Spinal cord (tissue), 10 donors: Measurements from ENCODE around the gene ICE2. TPM values are rescaled to one million over a fixed set of nuclear protein-coding genes. Genes with fewer than 3 reads are reported as not detected.

Source experiments
- DNase-seq, 6 donors: peaks; one replicate each; pipeline versions ENCODE4 v3.0.0 to v3.0.0-alpha.2; 2013 to 2015; ENCODE audit warnings: low spot score in 6 of 6, low read depth in 4 of 6
- H3K27ac ChIP-seq: one replicate; pipeline ENCODE4 v1.5.1; 2013; ENCODE audit warnings: low read depth, low read length, control low read depth
- H3K27me3 ChIP-seq: one replicate; pipeline ENCODE4 v1.6.1; 2013; ENCODE audit warnings: low read length; ENCODE audit not compliant: control insufficient read depth, insufficient read depth
- H3K36me3 ChIP-seq: one replicate; pipeline ENCODE4 v1.6.1; 2013; ENCODE audit warnings: low read length; ENCODE audit not compliant: control insufficient read depth, insufficient read depth
- H3K4me1 ChIP-seq: one replicate; pipeline ENCODE4 v1.6.1; 2013; ENCODE audit warnings: low read length; ENCODE audit not compliant: control insufficient read depth, insufficient read depth
- H3K4me3 ChIP-seq: one replicate; pipeline ENCODE4 v1.5.1; 2013; ENCODE audit warnings: low read depth, low read length, control low read depth
- H3K9me3 ChIP-seq: one replicate; pipeline ENCODE4 v1.6.1; 2013; ENCODE audit warnings: low read length; ENCODE audit not compliant: control insufficient read depth, insufficient read depth
- WGBS: methylation state at CpG from one replicate; pipeline ENCODE4 v1.1.5; 2013; ENCODE audit warnings: missing lambda C conversion rate; ENCODE audit not compliant: insufficient coverage; 5-methylcytosine and 5-hydroxymethylcytosine counted together
- polyA plus RNA-seq, 2 donors: library from polyadenylated mRNA; unstranded; fragments of 120-200 nt; gene quantifications; one replicate each; pipeline ENCODE4 v1.2.1, GENCODE V29; 2013; ENCODE audit not compliant: insufficient read length in 2 of 2
- total RNA-seq, 2 donors: library from RNA; depleted of rRNA in 1 of 2; stranded (reverse); fragments of 120-200 nt in 1 of 2; fragments of >200 nt in 1 of 2; gene quantifications; one replicate each; pipeline versions ENCODE4 v1.2.3 to v1.2.4, GENCODE V29; 2013 to 2014
- donor health status: healthy.

The ICE2 gene
- total and polyA plus RNA-seq, 4 donors = 38.7 to 63.8 (median 44.1) TPM

DNA sequence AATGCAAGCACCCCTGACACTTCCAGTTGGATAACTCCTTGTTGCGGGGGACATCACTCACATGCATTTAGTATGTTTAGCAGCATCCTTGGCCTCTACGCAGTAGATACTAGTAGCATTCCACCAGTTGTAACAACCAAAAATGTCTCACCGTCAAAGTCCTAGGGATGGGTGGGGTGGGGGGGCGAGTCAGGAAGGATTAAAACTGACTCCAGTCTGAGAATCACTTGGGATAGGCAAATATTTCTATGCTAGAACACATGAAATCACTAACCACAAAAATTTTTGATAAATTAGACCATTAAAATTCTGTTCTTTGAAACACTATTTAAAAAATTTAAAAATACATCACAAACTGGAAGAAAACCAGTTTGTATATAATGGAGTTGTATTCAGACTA, 18.0 kb downstream of the ICE2 start:
- no peaks in the 10 kb centered on the region for H3K4me1 ChIP-seq
- no peaks in the 10 kb centered on the region for H3K27me3 ChIP-seq
- H3K9me3 ChIP-seq = no peaks in the 10 kb centered on the region
- H3K27ac ChIP-seq = no peak overlapping the region
- no peak overlapping the region for H3K4me3 ChIP-seq
- peaks cover 13% of the 10 kb centered on the region for H3K36me3 ChIP-seq
- DNase-seq = no peak
- WGBS = no CpG with 5 or more reads among the region's 4 CpGs

DNA sequence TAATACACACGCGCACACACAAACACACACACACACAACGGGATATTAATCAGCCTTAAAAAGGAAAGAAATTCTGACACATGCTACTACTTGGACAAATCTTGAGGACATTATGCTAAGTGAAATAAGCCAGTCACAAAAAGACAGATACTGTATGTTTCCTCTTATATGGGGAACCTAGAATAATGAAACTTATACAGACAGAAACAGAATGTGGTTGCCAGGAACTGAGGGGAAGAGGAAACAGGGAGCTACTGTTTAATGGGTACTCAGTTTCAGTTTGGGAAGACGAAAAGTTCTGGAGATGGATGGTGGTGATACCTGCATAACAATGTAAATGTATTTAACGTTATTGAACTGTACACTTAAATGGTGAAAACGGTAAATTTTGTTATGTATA, 20.2 kb downstream of the ICE2 start:
- H3K9me3 ChIP-seq = no peaks in the 10 kb centered on the region
- H3K4me1 ChIP-seq = no peaks in the 10 kb centered on the region
- WGBS = 43% methylated on average over 1 of the region's 6 CpGs
- peaks cover 7% of the 10 kb centered on the region for H3K36me3 ChIP-seq
- no peak overlapping the region for H3K4me3 ChIP-seq
- no peaks in the 10 kb centered on the region for H3K27me3 ChIP-seq
- H3K27ac ChIP-seq = no peak overlapping the region
- no peak for DNase-seq

- H3K4me3 ChIP-seq = no peak overlapping the region
- no peaks in the 10 kb centered on the region for H3K4me1 ChIP-seq
- peaks cover 4% of the 10 kb centered on the region for H3K36me3 ChIP-seq
- no CpG with 5 or more reads among the region's 3 CpGs for WGBS
- no peaks in the 10 kb centered on the region for H3K27me3 ChIP-seq
- no peak overlapping the region for H3K27ac ChIP-seq
- H3K9me3 ChIP-seq = no peaks in the 10 kb centered on the region
- no peak for DNase-seq
These were observed 21.0 kb downstream of the ICE2 start for GRCh38 chr15:60457985-60458384.

- no peaks in the 10 kb centered on the region for H3K4me1 ChIP-seq
- WGBS = no CpG with 5 or more reads among the region's 2 CpGs
- no peak overlapping the region for H3K27ac ChIP-seq
- H3K4me3 ChIP-seq = no peak overlapping the region
- peaks cover 5% of the 10 kb centered on the region for H3K36me3 ChIP-seq
- H3K9me3 ChIP-seq = no peaks in the 10 kb centered on the region
- no peak for DNase-seq
- no peaks in the 10 kb centered on the region for H3K27me3 ChIP-seq
These were observed 24.1 kb downstream of the ICE2 start for GRCh38 chr15:60454824-60455223.

DNA sequence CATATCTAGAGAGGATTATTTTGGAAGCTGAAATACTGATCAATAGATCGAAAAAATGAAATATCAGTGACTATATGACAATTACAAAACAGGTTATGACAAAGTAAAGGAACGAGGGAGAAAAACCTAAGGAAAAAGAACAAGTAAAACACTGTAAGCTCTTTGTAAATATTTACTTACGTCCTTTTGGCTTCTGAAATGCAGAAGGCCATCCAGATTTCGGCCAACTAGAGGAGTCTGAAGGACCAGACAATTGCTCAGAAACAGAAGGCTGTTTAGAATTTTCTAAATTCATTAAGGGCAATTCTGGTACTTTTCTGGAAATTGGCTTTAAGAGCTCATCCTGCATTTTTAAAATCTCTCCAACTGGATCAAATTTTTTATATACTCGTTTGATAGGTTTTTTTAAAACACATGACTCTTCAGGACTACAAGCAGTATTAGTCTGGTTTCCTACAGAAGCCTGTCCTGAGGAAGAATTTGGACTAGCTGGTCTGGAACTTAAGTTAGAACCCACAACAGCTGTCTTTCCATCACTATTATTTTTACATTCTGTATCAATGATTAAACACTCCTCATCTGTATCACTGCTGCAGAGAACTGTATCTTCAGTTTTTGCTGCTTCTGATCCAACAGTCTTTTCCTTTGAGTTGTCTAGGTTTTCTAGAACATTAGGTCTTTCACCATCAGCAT, 30.1 kb downstream of the ICE2 start:
- Histone ChIP-seq H3K4me1 (no peaks in the 10 kb centered on the region), H3K9me3 (no peaks in the 10 kb centered on the region), H3K27ac (no peak overlapping the region), H3K4me3 (no peak overlapping the region), H3K27me3 (no peaks in the 10 kb centered on the region), H3K36me3 (peaks cover 5% of the 10 kb centered on the region)
- WGBS = 90% methylated on average over 2 of the region's 5 CpGs
- DNase-seq = no peak

DNA sequence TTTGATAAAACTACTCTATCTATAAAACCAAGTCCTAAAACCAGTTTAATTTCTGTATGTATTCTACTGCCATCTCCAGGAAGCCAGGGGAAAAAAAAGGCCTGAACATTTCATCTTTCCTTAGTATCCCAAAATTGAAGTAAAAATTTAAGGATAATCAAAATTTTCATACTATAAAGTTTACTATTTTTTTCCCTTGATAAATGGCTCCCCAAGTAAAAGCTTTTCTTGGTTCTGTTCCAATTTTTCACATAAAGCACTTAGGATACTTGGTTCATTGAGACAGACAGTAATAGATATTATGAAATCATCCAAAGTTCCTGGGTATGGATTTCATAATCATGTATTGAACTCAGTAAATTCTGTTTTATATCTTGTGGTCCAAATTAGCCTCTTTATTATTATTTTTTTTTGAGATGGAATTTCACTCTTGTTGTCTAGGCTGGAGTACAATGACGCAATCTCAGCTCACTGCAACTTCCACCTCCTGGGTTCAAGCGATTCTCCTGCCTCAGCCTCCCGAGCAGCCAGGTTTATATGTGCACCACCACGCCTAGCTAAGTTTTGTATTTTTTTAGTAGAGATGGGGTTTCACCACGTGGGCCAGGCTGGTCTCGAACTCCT, 34.5 kb downstream of the ICE2 start:
- no peak overlapping the region for H3K4me3 ChIP-seq
- peaks cover under 1% of the 10 kb centered on the region for H3K36me3 ChIP-seq
- no peaks in the 10 kb centered on the region for H3K27me3 ChIP-seq
- H3K27ac ChIP-seq = no peak overlapping the region
- no peaks in the 10 kb centered on the region for H3K4me1 ChIP-seq
- WGBS = 88% methylated on average over 3 of the region's 6 CpGs
- DNase-seq = peak in 3 of 6 donors; percentile 7 to 67 (median 39)
- H3K9me3 ChIP-seq = no peaks in the 10 kb centered on the region

- Histone ChIP-seq H3K4me3 (no peak overlapping the region), H3K27ac (no peak overlapping the region), H3K27me3 (no peaks in the 10 kb centered on the region), H3K9me3 (no peaks in the 10 kb centered on the region), H3K4me1 (no peaks in the 10 kb centered on the region), H3K36me3 (peaks cover 2% of the 10 kb centered on the region)
- peak in 1 of 6 donors; percentile 5 for DNase-seq
- WGBS = 65% methylated on average over 2 of the region's 3 CpGs
These were observed 36.2 kb downstream of the ICE2 start for GRCh38 chr15:60442763-60443162.

- no peak overlapping the region for H3K4me3 ChIP-seq
- peaks cover 2% of the 10 kb centered on the region for H3K36me3 ChIP-seq
- no peaks in the 10 kb centered on the region for H3K9me3 ChIP-seq
- no peak overlapping the region for H3K27ac ChIP-seq
- no CpG with 5 or more reads among the region's 2 CpGs for WGBS
- no peaks in the 10 kb centered on the region for H3K27me3 ChIP-seq
- no peaks in the 10 kb centered on the region for H3K4me1 ChIP-seq
- DNase-seq = no peak
These were observed 36.8 kb downstream of the ICE2 start for GRCh38 chr15:60442031-60442650.

DNA sequence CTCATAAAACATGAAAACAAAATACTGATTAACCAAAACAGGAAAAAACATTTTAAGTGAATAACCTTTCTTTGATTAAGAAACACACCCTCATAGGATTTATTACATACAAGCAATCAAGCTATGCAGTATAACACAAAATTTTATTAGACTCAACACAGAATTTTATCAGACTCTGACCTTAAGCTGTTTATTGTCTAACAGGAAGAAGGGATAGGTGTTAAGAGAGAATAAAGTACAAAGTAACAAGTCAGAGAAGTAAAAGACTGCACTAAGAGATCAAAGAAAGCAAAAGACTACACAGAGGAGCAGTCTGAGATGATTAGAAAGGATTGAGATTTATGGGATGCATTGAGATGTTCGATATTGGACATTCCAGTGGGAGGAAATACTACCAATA, 37.6 kb downstream of the ICE2 start:
- no peak for DNase-seq
- no peaks in the 10 kb centered on the region for H3K9me3 ChIP-seq
- no peak overlapping the region for H3K4me3 ChIP-seq
- H3K4me1 ChIP-seq = no peaks in the 10 kb centered on the region
- no peak overlapping the region for H3K27ac ChIP-seq
- no peaks in the 10 kb centered on the region for H3K27me3 ChIP-seq
- peaks cover 2% of the 10 kb centered on the region for H3K36me3 ChIP-seq
- no CpG with 5 or more reads among the region's 1 CpG for WGBS

- H3K36me3 ChIP-seq = peaks cover 8% of the 10 kb centered on the region
- H3K9me3 ChIP-seq = no peaks in the 10 kb centered on the region
- no CpG with 5 or more reads among the region's 1 CpG for WGBS
- no peak for DNase-seq
- no peaks in the 10 kb centered on the region for H3K4me1 ChIP-seq
- no peak overlapping the region for H3K27ac ChIP-seq
- no peak overlapping the region for H3K4me3 ChIP-seq
- no peaks in the 10 kb centered on the region for H3K27me3 ChIP-seq
These were observed 40.3 kb downstream of the ICE2 start for GRCh38 chr15:60438646-60439045.
